ENCODE measurements around the gene NIFK.

DNA sequence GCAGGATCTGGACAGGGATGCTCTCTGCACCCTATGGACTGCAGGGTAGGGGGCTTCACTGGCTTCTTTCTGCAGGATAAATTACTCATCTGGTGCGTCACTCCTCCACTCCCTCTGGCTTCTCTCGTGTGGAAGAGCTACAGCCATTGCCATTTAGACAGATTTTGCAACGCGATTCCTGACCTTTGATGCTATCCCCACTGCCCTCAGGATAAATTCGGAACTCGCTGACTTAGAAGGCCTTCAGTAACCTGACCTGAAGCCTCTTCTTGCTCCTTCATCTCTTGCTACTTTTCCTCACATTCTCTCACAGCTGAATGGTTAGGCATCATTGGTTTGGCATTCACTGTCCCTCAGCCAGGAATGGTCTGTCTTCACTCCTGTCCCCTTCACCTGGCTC lies 5.3 kb downstream of the NIFK start:
- TF ChIP-seq, protein P1, sequence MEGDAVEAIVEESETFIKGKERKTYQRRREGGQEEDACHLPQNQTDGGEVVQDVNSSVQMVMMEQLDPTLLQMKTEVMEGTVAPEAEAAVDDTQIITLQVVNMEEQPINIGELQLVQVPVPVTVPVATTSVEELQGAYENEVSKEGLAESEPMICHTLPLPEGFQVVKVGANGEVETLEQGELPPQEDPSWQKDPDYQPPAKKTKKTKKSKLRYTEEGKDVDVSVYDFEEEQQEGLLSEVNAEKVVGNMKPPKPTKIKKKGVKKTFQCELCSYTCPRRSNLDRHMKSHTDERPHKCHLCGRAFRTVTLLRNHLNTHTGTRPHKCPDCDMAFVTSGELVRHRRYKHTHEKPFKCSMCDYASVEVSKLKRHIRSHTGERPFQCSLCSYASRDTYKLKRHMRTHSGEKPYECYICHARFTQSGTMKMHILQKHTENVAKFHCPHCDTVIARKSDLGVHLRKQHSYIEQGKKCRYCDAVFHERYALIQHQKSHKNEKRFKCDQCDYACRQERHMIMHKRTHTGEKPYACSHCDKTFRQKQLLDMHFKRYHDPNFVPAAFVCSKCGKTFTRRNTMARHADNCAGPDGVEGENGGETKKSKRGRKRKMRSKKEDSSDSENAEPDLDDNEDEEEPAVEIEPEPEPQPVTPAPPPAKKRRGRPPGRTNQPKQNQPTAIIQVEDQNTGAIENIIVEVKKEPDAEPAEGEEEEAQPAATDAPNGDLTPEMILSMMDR (IDR thresholded peaks at IDR 0.05) = no peak
- TF ChIP-seq POLR2A (IDR thresholded peaks at IDR 0.05) = no peak
